Fibroblast of pulmonary artery (primary cell): ENCODE measurements around the gene ING4.
"Not testable (repeated sequence)": the region's sequence is repeated elsewhere in the genome, so short reads cannot be mapped to it uniquely, and the experiment has no call there.

ENCODE experiments used
- DNase-seq: peaks from one replicate; pipeline ENCODE4 v3.0.0-alpha.2; 2010; ENCODE audit warnings: low read depth
- H3K4me3 ChIP-seq: replicated peaks from 2 replicates; pipeline ENCODE4 v1.5.1; 2011; ENCODE audit warnings: low read depth, mild to moderate bottlenecking, control low read depth, low read length, moderate library complexity
- CTCF ChIP-seq: IDR thresholded peaks from 2 replicates; pipeline ENCODE4 v1.5.1; 2011; ENCODE audit warnings: mild to moderate bottlenecking, control low read depth, low read length, inconsistent platforms; ENCODE audit errors: missing control alignments

The ING4 gene

GRCh38 chr12:6662906-6663742, at the start of gene ING4:
Gene ING4, minus strand, starts transcription at chr12:6663119. Its CDS starts 18 bp downstream, at chr12:6663101.
- TF ChIP-seq CTCF: no peak
- peak within 1 kb of the TSS; percentile 93 for H3K4me3 ChIP-seq
- DNase-seq: peak; percentile 100

GRCh38 chr12:6708960-6709394, 46.1 kb upstream of the ING4 start:
- H3K4me3 ChIP-seq: no peak overlapping the region
- TF ChIP-seq CTCF: no peak
- no peak for DNase-seq

GRCh38 chr12:6708351-6708750, 45.4 kb upstream of the ING4 start:
- not testable (repeated sequence) for DNase-seq, H3K4me3 ChIP-seq

GRCh38 chr12:6703631-6704030, 40.7 kb upstream of the ING4 start:
- H3K4me3 ChIP-seq: no peak overlapping the region
- no peak for TF ChIP-seq CTCF
- no peak for DNase-seq

- peak overlapping the region; percentile 46 for H3K4me3 ChIP-seq
- DNase-seq: no peak
- TF ChIP-seq CTCF: no peak
Measured at GRCh38 chr12:6701078-6701768, 38.3 kb upstream of the ING4 start.

- H3K4me3 ChIP-seq: peak within 1 kb of the TSS; percentile 46
- no peak for TF ChIP-seq CTCF
- no peak for DNase-seq
Measured at GRCh38 chr12:6700646-6701051, 37.7 kb upstream of the ING4 start, which contains the start of gene PIANP. Gene PIANP, minus strand, starts transcription at chr12:6700815. Its CDS starts 2,754 bp downstream, at chr12:6698061.

GRCh38 chr12:6699989-6700645, 37.2 kb upstream of the ING4 start:
- no peak for TF ChIP-seq CTCF
- no peak for DNase-seq
- H3K4me3 ChIP-seq: peak overlapping the region; percentile 45
